Measurements from ENCODE around the gene POLR1D.

Gene POLR1D

DNA sequence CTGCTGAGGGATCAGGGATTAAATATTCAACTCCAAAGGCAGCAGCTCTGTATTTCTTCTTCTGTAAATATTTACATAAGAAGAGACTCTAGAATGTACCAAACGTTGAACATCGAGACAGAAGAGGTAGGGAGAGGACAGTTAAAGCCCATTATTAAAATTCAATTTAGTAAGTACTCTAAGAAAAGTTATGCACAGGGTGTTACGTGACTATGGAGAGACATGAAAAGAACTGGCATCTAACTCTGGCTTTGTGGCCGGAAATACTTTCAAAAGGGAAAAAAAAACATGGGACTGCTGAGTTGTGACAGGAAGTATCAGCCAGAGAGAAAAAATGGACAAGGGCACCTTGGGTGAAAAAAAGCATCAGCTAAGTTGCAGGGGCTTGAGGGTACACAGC, 38.0 kb upstream of the POLR1D start:
- TF ChIP-seq, protein P1, sequence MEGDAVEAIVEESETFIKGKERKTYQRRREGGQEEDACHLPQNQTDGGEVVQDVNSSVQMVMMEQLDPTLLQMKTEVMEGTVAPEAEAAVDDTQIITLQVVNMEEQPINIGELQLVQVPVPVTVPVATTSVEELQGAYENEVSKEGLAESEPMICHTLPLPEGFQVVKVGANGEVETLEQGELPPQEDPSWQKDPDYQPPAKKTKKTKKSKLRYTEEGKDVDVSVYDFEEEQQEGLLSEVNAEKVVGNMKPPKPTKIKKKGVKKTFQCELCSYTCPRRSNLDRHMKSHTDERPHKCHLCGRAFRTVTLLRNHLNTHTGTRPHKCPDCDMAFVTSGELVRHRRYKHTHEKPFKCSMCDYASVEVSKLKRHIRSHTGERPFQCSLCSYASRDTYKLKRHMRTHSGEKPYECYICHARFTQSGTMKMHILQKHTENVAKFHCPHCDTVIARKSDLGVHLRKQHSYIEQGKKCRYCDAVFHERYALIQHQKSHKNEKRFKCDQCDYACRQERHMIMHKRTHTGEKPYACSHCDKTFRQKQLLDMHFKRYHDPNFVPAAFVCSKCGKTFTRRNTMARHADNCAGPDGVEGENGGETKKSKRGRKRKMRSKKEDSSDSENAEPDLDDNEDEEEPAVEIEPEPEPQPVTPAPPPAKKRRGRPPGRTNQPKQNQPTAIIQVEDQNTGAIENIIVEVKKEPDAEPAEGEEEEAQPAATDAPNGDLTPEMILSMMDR (IDR thresholded peaks at IDR 0.05; ENCODE audit: low read depth, low read length, missing control alignments) = no peak
- no peaks in the 10 kb centered on the region for H3K36me3 ChIP-seq (replicated peaks)
- peak; percentile 39 for DNase-seq
- in situ Hi-C loops (cut with HindIII; ENCODE audit: low pct_ligation_motif_present, low sequenced_read_pairs) = no loop called here
- H3K27me3 ChIP-seq (replicated peaks) = no peaks in the 10 kb centered on the region
- H3K27ac ChIP-seq = peak overlapping the region; percentile 42
- H3K4me3 ChIP-seq (ENCODE audit: low read depth, low read length) = no peak overlapping the region

DNA sequence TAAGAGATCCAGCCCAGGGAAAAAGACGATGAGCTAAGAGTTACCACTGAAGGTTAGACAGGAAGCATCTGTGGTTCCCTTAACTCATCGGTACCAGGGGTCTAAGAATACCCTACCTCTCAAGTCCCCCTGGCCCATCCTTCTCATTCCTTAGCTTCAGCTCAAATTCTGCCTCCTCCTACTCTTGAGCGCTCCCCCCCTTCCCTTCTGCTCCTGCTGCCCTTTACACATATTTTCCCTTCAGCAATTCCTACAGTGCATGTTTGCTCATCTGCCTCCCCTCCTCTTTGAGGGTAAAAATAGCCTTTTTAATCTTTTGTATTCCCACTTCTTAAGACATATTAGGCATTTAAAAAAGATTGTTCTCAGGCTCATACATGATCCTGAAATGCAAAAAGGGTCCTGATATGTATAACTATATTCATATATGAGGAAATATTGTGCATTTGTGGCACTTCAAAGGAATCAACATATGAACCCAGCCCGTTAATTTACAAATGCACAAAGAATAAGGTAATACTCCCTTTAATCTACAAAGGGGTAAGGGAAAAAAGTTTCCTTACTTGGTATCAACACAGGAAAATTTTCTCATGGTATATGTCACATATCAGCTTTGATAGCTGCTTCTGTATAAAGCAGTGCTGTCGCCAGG, 34.5 kb upstream of the POLR1D start:
- H3K27ac ChIP-seq = no peak overlapping the region
- H3K27me3 ChIP-seq (replicated peaks) = no peaks in the 10 kb centered on the region
- TF ChIP-seq, protein P1 (IDR thresholded peaks at IDR 0.05; ENCODE audit: low read depth, low read length, missing control alignments) = no peak

DNA sequence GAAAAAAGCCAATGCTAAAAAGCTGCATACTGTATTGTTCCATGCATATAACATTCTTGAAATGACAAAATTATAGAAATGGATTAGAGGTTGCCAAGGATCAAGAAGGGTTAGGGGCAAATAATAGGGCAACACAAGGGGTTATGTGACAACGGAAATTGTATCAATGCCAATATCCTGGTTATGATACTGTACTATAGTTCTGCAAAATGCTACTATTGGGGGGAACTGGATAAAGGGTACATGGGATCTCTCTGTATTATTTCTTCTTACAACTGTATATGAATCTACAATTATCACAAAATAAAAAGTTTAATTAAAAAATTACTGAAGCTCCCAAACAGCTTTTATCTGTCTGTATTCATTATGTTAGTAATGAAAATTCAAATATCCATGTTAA, 33.3 kb upstream of the POLR1D start:
- Histone ChIP-seq H3K36me3 (replicated peaks) (no peaks in the 10 kb centered on the region), H3K27me3 (replicated peaks) (no peaks in the 10 kb centered on the region), H3K27ac (no peak overlapping the region), H3K4me3 (ENCODE audit: low read depth, low read length) (no peak overlapping the region)
- TF ChIP-seq, protein P1 (IDR thresholded peaks at IDR 0.05; ENCODE audit: low read depth, low read length, missing control alignments) = no peak
- DNase-seq = no peak
- in situ Hi-C loops (cut with HindIII; ENCODE audit: low pct_ligation_motif_present, low sequenced_read_pairs) = no loop called here

More for the DNA sequence above, 34.5 kb upstream of the POLR1D start:
- in situ Hi-C loops (cut with HindIII; ENCODE audit: low pct_ligation_motif_present, low sequenced_read_pairs) = no loop called here
- H3K4me3 ChIP-seq (ENCODE audit: low read depth, low read length) = no peak overlapping the region
- H3K36me3 ChIP-seq (replicated peaks) = no peaks in the 10 kb centered on the region
- no peak for DNase-seq

DNA sequence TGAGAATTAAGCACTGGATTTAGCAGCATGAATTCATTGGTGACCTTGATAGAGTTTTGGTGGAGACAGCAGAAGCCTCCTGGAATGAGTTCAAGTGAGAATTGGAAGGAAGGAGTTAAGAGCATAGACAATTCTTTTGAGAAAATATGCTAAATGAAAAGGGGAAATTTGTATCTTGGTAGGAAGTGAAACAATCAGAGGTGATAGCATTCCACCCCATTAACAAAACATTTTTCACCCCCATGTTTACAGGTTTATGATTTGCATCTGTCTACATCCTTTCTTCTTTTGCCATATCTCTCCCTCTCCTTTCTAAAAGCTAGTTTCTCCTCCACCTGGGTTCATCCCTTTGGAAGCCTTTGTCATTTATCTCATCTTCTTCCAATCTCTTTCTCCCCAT, 28.8 kb upstream of the POLR1D start:
- in situ Hi-C loops (cut with HindIII; ENCODE audit: low pct_ligation_motif_present, low sequenced_read_pairs) = no loop called here
- H3K36me3 ChIP-seq (replicated peaks) = no peaks in the 10 kb centered on the region
- no peak overlapping the region for H3K4me3 ChIP-seq (ENCODE audit: low read depth, low read length)
- no peak overlapping the region for H3K27ac ChIP-seq
- TF ChIP-seq, protein P1 (IDR thresholded peaks at IDR 0.05; ENCODE audit: low read depth, low read length, missing control alignments) = no peak
- no peak for DNase-seq
- no peaks in the 10 kb centered on the region for H3K27me3 ChIP-seq (replicated peaks)

DNA sequence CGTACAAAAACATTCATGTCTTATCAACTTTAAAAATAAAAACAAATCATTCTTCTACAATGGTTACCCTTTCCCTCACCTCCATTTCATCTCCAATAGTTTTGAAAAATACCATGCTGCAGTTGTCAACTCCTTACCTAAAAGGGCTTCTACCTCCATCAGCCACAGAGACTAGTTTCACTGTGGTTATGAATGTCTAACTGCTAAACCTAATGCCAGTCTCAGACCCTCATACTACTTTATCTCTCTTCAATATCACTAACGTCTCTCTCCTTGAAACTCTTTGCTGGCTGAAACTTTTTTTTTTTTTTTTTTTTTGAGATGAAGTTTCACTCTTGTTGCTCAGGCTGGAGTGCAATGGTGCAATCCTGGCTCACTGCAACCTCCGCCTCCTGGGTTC, 28.4 kb upstream of the POLR1D start:
- H3K27ac ChIP-seq = no peak overlapping the region
- H3K4me3 ChIP-seq (ENCODE audit: low read depth, low read length) = no peak overlapping the region
- H3K27me3 ChIP-seq (replicated peaks) = no peaks in the 10 kb centered on the region
- TF ChIP-seq, protein P1 (IDR thresholded peaks at IDR 0.05; ENCODE audit: low read depth, low read length, missing control alignments) = no peak
- no peaks in the 10 kb centered on the region for H3K36me3 ChIP-seq (replicated peaks)
- DNase-seq = no peak
- in situ Hi-C loops (cut with HindIII; ENCODE audit: low pct_ligation_motif_present, low sequenced_read_pairs) = no loop called here
